ENCODE results near the gene SASH1.

SASH1 gene

DNA sequence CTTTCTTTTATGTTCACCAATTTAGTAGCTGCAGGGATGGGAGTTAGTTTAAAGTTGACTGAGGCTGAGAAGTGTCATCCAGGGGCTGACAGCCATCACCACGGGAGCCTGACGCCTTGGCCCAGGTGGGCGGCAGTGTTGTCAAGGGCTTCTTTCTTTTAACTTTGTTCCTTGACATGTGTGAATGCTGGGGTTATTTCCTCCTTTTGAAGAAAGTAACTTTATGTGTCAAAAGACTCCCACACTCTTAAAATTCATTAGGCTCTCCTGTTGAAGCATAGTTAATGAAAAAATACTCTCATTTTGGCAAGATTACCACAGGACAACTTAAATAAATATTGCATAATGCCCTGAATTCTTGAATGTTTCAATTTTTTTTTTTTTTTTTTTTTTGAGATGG lies 50.0 kb downstream of the SASH1 start:
- no peak for DNase-seq
- in situ Hi-C loops (cut with MboI; ENCODE audit: low pct_unique_long_range_greater_than_20kb, low sequenced_read_pairs): no loop called here

DNA sequence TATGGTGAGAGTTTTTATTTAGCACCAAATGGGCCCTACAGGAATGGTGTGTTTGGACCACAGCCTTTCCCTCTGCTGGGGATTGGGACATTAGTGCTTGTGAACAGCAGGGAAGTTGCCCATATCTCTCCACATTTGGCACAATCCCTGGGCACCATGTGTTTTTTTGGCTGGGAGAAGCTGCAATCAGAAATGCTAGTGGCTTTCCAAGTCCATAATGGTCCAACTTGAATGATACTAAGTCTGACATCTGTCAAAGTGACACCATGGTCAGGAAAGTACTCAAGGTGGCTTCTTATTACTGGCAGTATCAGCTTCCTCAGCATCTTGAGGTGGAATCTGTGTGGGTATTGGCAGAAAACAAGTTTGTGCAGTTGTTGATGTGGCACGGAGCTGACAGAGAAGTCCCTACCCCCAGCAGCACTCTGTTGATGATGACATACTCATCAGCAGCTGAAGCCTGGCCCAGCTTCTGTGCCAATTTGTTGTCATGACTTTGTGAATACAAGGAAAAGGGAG lies 53.0 kb downstream of the SASH1 start:
- no peak for DNase-seq
- in situ Hi-C loops (cut with MboI; ENCODE audit: low pct_unique_long_range_greater_than_20kb, low sequenced_read_pairs): no loop called here

DNA sequence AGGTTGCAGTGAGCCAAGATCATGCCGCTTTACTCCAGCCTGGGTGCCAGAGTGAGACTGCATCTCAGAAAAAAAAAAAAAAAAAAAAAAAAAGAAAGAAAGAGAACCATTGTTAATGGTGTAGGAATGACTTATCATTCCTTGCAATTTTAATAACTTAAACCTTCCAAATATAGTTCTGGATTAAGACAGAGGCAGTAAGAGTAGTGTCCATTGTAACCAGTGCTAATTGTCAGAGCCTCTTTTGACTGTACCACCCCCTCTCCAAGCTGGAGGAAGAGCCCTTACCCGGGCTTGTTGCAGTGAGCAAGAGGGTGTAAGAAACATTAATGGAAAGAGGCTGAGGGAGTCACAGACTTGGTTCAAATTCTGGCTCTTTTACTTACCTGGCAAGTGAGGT lies 53.8 kb downstream of the SASH1 start:
- DNase-seq: no peak
- in situ Hi-C loops (cut with MboI; ENCODE audit: low pct_unique_long_range_greater_than_20kb, low sequenced_read_pairs): no loop called here

DNA sequence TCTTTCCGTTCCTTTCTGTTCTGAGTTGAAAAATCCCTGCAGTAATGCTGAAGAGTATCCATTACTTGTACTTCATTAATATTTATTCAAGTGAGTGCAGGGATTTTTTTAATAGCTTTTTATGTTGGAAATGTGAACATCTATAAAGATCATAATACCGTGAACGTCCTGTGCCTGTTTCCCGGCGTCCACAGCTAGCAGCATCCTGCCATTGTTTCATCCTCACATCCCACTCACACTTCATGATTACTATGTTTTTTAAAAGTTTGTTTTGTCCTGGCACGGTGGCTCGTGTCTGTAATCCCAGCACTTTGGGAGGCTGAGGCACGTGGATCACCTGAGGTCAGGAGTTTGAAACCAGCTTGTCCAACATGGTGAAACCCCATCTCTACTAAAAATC lies 54.3 kb downstream of the SASH1 start:
- no peak for DNase-seq
- in situ Hi-C loops (cut with MboI; ENCODE audit: low pct_unique_long_range_greater_than_20kb, low sequenced_read_pairs): no loop called here

DNA sequence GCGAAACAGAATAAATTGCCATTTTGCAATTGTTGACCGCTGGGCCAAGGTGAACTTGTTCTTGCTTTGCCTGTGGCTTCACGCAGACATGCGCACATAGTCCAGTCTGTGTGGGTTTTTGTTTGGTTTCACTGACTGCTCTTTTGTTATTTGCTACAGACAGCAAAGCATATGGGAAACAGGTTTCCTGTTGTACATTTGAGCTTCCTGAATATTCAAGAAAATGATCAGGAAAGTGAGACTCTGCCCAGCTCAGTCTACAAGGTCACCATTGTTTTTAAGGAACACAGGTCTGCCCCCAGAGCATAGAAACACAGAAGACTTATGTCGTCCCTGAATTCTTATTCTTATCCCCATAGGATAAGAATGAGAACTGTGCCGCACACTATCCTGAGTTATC lies 55.6 kb downstream of the SASH1 start:
- in situ Hi-C loops (cut with MboI; ENCODE audit: low pct_unique_long_range_greater_than_20kb, low sequenced_read_pairs): no loop called here
- DNase-seq: no peak

DNA sequence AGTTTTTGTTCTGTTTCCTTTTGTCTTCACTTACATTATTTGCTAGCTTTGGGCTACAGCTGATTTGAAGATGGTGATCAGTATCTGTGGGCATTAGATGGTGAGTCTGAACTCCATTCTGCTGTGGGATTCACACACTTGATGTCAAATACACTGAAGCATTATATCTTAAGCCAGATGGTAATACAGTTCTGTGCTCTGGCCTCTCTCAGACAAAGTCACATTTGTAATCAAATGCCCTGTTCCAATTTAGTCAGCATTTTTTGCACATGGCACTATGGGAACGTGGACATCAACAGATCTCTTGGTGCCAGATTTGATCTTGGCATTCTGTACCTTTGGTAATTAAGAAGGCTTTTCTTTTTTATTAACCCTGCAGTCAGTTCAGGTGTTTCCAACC lies 56.0 kb downstream of the SASH1 start:
- in situ Hi-C loops (cut with MboI; ENCODE audit: low pct_unique_long_range_greater_than_20kb, low sequenced_read_pairs): no loop called here

DNA sequence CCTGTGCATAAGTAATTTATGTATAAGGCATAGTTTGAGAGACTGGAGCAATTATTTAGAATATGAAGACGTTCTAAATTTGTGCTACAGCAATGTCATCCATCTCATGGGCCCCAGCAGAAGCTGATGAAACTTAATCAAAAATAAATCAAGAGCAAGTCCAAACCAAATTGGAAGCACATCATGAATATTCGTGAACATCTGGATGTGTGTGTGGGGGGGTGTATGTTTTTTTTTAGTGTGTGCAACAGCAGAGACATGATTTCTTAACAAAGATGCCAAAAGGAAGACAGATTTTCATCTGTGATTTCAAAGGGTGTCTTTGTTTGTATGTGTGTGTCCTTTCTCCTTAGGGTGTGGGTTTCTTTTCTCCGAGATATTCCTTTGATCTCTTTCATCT lies 58.9 kb downstream of the SASH1 start:
- in situ Hi-C loops (cut with MboI; ENCODE audit: low pct_unique_long_range_greater_than_20kb, low sequenced_read_pairs): no loop called here
- no peak for DNase-seq

More for the DNA sequence above, 56.0 kb downstream of the SASH1 start:
- no peak for DNase-seq

DNA sequence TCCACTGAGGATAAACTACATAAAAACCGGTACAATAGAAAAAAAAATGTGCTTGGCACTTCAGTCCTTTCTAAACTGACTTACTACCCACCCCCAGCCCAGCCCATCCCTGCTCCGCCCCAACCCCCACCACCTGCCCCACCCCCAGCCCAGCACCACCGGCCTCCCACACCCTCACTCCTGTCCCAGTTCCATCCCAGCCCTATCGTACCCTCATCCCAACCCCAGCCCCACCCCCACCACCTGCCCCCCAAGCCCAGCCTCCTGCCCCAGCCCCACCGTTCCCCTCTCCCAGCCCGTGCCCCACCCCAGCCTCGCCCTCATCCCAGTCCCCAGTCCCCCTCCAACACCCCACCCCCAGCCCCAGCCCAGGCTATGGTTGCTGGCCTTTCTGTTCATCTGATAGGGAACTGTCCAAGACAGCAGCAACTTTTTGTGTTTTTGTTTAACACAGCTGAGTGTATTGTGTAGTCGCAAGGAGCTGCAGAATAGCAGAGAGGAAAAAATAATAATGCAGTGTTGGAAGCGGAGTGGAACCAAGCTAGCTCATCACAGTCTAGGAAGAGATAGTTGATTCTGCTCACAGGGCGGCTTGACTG lies 61.9 kb downstream of the SASH1 start:
- DNase-seq: no peak
- in situ Hi-C loops (cut with MboI; ENCODE audit: low pct_unique_long_range_greater_than_20kb, low sequenced_read_pairs): no loop called here

DNA sequence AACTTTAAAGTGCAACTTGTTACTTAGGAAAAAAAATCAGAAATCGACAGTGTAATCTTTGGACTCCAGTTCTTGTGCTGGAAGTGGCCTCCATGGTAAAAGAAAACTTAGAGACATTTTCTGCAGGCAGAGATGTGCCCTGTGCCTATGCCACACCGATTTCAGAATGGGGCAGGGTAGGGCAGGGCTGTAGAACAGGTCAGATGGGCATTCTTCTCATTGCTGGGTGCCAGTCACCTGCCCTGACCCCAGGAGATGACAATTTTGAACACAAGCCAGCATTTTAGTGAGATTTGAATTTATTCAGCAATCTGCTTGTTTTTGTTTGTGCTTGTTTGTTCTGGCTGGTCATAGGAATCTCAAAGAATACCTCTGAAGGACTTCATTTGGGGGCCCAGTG lies 63.3 kb downstream of the SASH1 start:
- DNase-seq: no peak
- in situ Hi-C loops (cut with MboI; ENCODE audit: low pct_unique_long_range_greater_than_20kb, low sequenced_read_pairs): no loop called here

DNA sequence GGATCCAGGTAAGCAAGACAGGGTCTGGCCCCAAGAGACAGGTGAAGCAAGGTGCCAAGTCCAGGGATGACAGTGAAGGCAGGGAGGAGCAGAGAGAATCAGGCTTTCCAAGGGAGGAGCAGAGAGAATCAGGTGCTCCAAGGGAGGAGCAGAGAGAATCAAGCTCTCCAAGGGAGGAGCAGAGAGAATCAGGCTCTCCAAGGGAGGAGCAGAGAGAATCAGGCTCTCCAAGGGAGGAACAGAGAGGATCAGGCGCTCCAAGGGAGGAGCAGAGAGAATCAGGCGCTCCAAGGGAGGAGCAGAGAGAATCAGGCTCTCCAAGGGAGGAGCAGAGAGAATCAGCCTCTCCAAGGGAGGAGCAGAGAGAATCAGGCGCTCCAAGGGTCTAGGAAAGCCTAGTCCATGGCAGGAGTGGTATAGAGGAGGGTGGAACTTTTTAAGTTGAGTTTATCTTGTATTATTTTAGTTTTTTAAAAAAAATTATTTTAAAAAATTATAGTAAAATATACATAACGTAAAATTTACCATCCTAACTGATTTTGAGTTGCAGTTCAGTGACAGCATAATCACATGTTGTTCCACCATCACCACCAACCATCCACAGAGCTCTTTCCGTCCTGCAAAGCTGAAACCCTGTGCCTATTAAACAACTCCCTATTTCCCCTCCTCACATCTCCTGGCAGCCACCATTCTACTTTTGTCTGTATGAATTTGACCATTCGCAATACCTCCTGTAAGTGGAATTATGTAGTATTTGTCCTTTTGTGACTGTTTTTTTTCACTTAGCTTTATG lies 64.1 kb downstream of the SASH1 start:
- DNase-seq: no peak
- in situ Hi-C loops (cut with MboI; ENCODE audit: low pct_unique_long_range_greater_than_20kb, low sequenced_read_pairs): no loop called here

DNA sequence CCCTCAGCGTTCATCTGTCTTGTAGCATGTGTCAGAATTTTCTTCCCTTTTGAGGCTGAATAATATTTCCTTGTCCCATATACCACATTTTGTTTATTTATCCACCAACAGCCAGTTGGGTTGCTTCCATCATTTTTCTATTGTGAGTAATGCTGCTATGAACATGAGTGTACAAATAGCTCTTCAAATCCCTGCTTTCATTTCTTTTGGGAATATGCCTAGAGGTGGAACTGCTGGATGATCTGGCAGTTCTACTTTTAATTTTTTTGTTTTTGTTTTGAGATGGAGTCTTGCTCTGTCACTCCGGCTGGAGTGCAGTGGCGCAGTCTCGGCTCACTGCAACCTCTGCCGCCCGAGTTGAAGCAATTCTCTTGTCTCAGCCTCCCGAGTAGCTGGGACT lies 64.7 kb downstream of the SASH1 start:
- DNase-seq: no peak
- in situ Hi-C loops (cut with MboI; ENCODE audit: low pct_unique_long_range_greater_than_20kb, low sequenced_read_pairs): no loop called here

DNA sequence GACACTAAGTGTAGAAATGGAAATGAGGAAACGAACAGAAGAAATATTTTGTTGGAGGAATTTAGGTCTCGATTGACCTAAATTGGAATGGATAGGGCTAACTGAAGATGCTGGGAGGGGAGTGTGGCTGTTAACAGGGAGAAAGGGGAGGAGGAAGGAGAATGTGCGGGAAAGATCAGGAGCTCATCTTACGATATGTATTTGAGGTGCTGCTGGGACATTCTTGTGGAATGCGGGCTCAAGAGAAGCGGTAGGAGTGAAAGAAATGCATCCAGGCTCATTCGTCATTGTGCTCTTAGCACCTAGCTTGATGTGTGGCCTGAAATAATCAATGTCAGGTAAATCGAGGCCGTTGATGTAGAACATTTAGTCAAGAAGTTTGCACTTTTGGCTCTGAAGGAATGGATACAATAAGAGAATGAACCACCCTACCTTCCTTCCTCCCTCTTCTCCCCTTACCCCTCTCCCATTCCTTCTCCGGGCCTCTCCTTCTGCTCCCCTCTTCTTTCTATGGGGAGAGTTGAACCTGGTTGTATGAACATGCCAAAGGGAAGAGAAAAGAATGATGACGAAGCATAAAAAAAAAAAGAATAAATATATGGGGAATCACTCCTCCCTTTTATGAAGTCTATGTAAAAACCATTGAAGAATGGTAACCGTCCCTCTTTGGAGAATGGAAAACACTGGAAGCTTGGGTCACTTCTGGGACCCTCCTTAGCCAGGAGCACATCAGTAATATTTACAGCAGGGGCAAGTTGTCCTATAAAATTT lies 70.9 kb downstream of the SASH1 start:
- in situ Hi-C loops (cut with MboI; ENCODE audit: low pct_unique_long_range_greater_than_20kb, low sequenced_read_pairs): no loop called here
- no peak for DNase-seq

DNA sequence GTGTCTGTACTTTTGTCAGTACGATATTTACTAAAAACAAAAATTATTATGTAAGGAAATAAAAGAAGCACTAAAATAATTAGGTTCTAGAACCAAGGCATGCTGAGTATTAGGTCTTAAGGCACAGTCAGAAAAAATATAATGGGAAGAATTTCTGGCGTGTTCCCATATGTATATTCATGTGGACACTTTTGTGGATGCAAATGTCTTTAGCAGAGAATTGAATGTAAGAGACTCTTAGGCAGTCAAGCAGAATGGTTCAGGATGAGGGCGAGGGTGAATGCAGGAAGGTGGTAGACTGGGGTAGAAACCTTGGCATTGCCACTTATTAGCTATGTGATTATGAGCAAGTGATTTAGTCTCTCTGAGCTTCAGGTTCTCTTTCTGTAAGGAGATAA lies 71.5 kb downstream of the SASH1 start:
- DNase-seq: no peak
- in situ Hi-C loops (cut with MboI; ENCODE audit: low pct_unique_long_range_greater_than_20kb, low sequenced_read_pairs): no loop called here

DNA sequence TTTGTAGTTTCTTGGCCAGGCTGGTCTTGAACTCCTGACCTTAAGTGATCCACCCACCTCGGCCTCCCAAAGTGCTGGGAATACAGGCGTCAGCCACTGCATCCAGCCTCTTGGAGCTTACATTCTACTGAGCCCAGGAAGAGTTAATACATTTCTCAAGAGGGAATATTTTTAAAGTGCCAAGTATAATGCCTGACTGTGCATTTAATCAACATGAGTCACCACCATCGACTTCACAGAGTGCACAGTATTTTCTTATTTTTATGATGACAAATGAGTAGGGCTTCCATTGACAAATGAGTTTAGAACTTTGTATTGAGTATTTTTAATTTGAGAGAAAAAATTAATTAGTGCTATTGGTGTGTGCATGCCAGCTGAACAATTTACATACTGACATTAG lies 72.2 kb downstream of the SASH1 start:
- no peak for DNase-seq
- in situ Hi-C loops (cut with MboI; ENCODE audit: low pct_unique_long_range_greater_than_20kb, low sequenced_read_pairs): no loop called here

DNA sequence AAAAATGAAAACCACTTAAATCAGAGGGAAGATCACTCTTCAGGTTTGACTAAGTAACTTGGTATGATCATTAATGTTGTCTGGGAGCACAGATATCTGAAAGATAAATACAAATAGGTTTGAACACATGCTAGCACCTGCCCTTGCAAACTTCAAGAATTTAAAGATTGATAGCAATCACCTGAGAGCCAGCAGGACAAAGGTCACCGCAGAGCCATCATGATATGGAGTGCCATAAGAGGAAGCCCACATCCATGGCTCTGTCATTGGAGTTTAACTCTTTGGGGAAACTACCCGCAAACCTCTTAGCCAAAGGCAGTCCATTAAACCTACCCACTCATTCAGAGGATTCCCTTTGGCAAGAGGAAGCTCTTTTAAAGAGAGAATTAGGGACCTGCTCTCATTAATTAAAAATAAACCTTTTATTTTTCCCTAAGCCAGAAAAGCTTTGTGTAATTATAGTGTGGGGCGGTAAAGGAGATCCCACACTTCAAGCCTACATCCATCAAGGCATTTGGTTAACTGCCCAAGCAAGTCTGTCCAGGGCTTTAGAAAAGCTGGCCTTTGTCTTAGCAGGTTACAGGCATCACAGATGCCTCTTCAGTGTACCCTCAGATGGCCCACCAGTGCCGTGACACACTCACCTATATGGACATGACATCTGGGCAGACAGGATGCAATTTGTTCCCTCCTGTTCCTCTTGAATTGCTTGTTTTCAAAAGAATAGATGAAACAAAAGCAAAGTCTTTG lies 73.0 kb downstream of the SASH1 start:
- DNase-seq: no peak
- in situ Hi-C loops (cut with MboI; ENCODE audit: low pct_unique_long_range_greater_than_20kb, low sequenced_read_pairs): no loop called here

DNA sequence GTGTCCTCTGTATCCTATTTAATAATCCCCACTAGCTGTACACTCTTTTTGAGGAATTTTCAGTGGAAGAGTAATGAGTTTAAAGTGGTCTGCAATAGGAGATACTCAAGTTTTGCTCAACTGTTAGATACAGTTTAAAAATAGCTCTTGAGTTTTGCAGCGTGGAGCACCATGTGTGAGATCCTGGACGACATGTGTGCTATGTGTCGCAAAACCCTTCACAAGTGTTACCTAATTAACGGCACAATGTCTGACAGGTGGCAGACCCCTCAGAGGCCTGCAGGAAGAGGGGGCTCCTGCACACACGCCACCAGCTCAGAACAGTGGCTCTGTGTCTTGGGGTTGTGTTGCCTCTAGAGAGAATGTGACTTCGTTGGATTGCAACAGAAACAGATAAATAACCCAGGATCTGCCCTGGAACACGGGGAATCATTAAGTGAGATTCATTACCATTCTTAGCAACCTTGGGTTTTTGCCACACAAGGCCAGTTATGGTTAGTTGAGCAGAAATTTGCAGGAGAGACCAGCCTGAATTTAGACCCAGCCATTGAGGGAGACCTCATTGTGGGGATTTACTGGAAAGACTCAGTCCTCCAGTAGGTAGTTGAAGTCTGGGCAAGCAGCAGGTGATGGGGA lies 73.8 kb downstream of the SASH1 start:
- in situ Hi-C loops (cut with MboI; ENCODE audit: low pct_unique_long_range_greater_than_20kb, low sequenced_read_pairs): no loop called here
- DNase-seq: no peak

DNA sequence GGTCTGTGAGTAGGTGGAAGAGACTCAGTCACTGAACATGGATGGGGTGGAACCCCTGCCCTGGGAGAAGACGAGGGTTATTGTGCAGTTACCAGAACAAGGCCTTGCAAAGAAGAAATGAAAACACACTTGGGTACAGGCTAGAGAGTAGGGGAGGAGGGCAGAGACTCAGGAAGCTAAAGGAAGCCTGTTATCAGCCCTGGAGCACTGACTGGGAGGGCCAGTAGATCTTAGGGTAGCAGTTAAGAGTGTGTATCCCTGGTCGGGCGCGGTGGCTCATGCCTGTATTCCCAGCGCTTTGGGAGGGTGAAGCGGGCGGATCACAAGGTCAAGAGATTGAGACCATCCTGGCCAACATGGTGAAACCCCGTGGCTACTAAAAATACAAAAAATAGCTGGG lies 74.4 kb downstream of the SASH1 start:
- in situ Hi-C loops (cut with MboI; ENCODE audit: low pct_unique_long_range_greater_than_20kb, low sequenced_read_pairs): no loop called here
- no peak for DNase-seq

DNA sequence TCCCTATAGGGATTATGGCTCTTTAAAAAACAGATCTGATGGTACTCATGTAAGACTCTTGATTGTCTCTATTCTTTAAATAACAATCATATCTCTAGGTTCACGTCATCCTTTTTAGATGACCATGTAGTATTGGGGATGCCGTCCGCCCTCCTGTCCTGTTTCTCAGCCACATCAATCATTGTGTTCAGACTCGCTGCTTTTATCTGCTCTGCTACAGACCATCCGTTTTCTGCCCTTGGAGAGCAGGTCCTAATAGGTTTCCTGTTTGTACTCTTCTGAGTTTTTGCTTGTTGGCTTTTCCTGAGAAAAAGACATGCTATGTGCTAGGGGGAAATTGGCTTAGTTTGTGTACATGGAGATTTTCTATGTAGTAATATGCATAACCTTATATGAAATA lies 76.8 kb downstream of the SASH1 start:
- in situ Hi-C loops (cut with MboI; ENCODE audit: low pct_unique_long_range_greater_than_20kb, low sequenced_read_pairs): no loop called here
- DNase-seq: no peak

DNA sequence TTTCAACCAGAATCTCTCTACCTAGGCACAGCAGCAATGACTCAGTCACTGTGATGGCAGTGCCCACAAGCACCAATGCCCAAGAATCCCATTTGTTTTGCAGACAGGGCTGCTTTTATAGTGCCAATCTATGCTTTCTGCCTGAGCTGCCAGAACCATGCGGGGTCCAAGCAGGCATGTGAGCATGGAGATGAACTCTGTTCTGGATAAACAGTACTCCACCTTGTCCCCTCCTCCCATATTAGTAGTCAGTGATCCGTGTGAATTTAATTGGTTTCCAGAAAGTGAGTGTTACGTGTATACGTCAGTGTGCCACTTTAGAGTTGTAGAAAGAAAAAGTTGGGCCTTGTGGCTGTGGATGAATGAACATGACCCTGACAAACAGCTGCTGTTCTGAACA lies 79.4 kb downstream of the SASH1 start:
- DNase-seq: no peak
- in situ Hi-C loops (cut with MboI; ENCODE audit: low pct_unique_long_range_greater_than_20kb, low sequenced_read_pairs): no loop called here
